Suppressor macrophage (primary cell): ENCODE measurements around the gene ZCCHC10.
"Not testable (repeated sequence)": the region's sequence is repeated elsewhere in the genome, so short reads cannot be mapped to it uniquely, and the experiment has no call there.

ENCODE experiments used
- DNase-seq, 4 experiments: peaks; one replicate each; pipeline ENCODE4 v3.0.0-alpha.2; 2020 to 2022

The ZCCHC10 gene

DNA sequence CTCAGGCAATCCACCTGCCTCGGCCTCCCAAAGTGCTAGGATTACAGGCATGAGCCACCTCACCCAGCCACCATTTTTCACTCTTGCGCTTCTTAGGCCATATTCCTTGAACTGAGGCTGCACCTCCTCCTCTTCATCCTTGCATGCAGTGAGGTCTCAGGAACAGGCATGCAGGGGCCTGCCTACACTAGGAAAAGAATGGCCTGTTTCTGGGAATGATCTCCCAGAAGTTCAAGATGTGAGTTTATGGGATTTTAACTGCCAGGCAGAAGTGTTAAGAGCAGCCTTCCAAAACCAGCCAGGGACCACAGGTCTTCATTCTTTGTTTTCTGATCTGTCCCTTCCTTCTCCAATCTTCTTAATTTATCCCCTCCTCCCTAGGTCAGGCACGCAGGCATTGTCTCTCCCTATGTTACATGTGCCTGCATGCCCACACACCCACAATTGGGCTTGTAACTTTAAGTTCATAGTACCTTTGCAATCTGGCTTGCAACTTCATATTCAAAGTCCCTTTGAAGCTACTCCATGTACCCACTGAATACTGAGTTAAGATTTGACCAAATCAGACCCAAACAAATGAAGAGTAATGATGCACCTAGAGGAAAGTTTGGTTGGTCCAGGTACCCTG, 14.9 kb upstream of the ZCCHC10 start:
- no peak for DNase-seq

DNA sequence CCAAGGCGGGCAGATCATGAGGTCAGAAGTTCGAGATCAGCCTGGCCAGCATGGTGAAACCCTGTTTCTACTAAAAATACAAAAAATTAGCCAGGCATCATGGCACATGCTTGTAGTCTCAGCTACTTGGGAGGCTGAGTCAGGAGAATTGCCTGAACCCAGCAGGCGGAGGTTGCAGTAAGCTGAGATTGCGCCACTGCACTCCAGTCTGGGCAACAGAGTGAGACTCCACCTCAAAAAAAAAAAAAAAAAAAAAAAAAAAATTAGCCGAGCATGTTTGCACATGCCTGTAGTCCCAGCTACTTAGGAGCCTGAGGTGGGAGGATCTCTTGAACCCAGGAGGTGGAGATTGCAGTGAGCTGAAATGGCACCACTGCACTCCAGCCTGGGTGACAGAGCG, 10.3 kb upstream of the ZCCHC10 start:
- DNase-seq: peak; percentile 22 to 67 (median 61)

DNA sequence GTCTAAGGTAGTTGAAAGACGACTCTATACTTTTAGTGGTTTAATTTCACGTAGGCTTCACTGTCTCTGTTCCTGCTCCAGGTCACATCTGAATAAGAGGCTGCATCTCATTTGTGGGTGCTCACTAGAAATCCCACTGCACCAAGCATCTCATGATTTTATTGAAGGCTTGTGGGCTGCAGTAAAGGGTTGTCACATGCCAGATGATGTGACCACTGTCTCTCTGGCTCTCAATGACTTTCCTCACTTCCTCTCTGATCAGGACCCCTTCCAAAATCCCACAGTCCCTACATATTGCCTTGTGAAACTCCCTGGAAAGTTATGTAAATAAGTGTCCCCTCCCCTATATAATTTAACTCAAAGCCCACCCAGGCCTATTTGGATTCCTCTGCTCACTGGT, 8.9 kb upstream of the ZCCHC10 start:
- peak; percentile 46 to 74 (median 62) for DNase-seq

DNA sequence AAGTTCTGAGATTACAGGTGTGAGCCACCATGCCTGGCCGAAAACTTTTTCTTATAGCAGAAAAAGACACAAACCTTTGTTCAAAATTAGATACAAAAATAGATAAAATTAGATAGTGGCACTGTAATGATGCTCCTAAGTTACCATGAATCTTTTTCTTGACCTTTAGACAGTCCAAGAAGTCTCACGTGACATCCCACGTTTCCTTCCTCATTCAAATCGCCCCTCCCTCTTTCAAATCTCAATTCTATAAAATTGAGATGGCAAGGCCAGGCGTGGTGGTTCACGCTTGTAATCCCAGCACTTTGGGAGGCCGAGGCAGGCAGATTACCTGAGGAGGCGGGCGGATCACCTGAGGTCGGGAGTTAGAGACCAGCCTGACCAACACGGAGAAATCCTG, 7.7 kb upstream of the ZCCHC10 start:
- peak in 3 of 4 experiments; percentile 42 to 58 (median 56) for DNase-seq

DNA sequence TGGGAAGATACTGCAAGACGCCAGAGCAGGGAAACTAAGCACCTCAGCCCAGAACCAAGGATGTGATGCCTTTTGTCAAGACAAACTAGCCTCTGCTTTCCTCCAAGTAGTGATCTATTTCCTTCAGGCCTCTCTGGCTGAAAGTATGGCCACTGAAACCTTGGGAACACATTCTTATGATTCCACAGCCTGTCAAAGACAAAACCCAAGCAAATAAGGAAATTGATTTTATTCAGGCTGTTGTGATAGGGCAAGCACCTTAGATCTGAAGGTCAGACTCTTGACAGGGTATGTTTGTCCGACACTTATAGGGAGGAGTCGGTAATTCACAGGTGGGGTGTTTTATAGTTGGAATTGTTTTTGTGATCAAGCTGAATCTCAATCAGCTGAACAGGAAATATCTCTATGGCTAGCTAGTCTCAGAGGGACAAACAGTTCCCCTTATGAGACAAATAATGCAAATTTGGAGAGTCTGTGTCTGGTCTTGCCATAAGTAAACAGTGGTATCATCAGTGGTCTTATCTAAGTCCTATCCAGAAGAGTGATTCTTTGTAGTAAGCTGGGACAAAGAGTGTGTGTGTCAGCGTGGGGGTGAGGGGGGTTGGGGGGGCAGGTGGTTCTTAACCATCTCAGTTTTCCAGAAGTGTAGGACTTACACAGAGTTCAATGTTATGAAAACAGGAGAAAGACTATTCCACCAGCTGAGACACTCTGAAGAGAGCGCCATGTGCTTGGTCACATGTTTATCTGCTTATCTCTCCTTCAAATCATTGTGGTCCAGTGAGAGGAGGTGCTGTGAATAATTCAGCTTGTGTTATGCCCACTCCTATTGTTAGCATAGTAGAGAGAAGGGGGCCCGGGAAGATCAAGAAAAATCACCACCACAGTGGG, 6.7 kb upstream of the ZCCHC10 start:
- no peak for DNase-seq

DNA sequence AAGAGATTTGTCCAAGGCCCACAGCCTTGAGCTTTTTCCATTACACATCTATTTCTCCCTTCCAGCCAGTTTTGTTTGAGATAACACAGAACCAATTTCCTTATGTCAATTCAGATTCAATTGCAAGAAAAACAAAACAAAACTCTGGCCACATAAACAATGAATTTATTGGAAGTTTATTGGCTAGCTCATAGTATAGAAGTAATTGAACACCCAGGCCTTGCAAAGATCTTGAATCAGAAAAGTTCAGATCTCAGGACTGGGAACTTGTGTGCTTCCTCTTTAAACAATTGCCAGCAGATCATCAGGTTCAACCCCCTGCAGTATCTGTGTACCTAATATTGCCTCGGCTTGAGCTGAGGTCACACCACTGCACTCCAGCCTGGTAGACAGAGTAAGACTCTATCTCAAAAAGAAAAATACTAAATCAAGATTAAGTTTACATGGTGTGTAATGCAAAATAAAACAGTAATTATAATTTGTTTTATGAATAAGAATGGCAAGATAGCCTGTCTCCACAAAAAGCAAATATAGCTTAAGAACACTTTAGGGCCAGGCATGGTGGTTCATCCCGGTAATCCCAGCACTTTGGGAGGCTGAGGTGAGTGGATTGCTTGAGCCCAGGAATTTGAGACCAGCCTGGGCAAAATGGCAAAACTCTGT, 4.1 kb upstream of the ZCCHC10 start:
- DNase-seq: peak in 1 of 4 experiments; percentile 19

DNA sequence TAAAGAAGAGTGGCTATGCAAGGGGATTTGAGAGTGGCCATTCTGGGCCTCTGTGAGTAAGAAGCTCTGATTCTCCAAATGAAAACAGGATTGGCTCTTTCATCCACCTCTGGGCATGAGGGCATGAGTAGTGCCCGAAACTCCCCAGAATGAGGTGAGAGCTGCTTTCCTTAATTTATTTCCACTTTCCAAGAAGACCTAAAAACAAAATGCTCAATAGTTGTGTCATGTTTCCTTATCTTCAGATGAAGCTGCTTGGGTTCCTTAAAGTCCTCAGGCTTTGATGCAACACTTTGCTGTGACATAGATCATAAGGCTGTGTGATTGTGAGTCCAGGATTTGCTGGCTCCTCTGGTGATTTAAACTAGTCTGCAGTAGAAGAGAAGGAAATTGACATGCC, 3.1 kb upstream of the ZCCHC10 start:
- DNase-seq: peak; percentile 32 to 78 (median 64)

DNA sequence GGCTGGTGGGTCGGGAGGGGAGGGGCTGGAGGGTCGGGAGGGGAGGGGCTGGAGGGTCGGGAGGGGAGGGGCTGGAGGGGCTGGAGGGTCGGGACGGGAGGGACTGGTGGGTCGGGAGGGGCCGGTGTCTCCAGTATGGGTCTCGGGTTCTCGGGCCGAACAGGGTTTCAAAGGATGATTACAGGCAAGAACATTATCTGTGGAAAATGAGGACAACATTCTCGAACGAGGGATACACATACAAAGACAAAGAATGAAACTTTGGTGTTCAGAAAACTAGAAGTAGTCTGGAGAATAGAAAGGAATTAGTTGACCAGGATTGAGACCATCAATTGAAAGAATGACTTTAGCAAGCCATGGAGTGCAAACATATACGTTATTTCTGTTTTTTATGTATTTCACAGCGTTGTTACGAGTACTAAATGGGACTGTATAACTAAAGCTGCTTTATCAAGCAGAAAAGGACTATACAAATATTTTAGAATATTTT, 360 bp upstream of the ZCCHC10 start:
- DNase-seq: no peak

DNA sequence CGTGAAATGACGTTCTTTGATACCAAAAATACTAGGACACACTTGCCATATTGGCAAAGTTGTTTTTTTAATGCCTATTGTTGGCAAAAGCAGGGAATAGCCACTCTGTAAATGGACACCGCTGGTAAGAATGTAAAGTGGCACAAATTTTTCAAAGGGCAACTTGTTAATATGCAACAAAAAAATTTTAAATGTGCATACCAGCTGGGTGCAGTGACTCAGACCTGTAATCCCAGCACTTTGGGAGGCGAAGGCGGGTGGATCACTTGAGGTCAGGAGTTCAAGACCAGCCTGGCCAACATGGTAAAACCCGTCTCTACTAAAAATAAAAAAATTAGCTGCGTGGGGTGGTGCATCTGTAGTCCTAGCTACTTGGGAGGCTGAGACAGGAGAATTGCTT, 6.9 kb downstream of the ZCCHC10 start:
- not testable (repeated sequence) for DNase-seq

DNA sequence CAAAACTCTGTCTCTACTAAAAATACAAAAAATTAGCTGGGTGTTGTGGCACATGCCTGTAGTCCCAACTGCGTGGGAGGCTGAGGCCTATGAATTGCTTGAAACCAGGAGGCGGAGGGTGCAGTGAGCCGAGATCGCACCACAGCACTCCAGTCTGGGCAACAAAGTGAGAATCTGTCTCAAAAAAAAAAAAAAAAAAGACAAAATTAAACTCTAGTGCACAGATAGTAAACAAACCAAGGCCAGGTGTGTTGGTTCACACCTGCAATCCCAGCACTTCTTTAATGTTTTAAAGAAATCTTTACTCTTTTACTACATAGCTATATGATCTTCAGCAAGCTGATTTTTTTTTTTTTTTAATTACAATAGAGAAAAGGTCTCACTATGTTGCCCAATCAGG, 8.4 kb downstream of the ZCCHC10 start:
- DNase-seq: no peak

DNA sequence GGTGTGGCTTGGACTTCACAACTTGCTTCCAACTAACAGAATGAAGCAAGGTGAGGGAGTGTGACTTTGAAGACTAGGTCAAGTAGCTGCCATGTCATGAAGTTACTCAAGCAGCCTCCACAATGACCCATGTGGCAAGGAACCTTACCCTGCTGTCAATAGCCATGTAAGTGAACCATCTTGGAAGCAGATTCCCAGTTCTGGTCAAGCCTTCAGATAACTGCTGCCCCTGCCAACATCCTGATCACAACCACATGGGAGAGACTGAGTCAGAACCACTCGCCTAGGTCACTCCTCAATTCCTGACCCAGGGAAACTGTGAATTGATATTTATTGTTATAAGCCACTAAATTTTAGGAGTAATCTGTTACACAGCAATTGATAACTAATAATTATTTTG, 10.9 kb downstream of the ZCCHC10 start:
- DNase-seq: no peak

DNA sequence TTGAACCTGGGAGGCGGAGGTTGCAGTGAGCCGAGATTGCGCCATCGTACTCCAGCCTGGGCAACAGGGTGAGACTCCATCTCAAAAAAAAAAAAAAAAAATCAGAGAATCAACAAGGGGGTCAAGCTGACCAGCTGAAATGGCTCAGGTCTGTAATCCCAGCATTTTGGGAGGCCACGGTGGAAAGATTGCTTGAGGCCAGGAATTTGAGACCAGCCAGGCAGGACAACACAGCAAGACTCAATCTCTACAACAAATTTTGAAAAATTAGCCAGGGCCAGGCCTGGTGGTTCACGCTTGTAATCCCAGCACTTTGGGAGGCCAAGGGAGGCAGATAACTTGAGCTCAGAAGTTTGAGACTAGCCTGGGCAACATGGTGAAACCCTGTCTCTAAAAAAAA, 17.9 kb downstream of the ZCCHC10 start:
- DNase-seq: not testable (repeated sequence)

DNA sequence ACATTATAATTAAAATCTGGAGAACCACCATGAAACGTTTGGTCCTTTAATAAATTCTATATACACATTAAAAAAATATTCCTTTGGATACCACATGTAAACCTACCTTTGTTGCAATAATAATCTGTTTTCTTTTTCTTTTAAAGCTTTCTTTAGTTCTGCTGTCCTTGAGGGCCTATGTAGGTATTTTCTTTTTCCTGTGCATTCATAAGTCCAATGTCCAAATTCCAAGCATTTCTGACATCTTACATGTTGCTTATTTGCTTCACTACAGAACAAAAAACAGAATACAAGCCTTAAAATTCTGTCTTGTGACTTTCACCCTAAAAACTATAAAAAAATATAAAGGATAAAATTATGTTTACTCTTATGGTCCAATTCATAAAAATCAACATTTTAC, 19.7 kb downstream of the ZCCHC10 start:
- no peak for DNase-seq

DNA sequence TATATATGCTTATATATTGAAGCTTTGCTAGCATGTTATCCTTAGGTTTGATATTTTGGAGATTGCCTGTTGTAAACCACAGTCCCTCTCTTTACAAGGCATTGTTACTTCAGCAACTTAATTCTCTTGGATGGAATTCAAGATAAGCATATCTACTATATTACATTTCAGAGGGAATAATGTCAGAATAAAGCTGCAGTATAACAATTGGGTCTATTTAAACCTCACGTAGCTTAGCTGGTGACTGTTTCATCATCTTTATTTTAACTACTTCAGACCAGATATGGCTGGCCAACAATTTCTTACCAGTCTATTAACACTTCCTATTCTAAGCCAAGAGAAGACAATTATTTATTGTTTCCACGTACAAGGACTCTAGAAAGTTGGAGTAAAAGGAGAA, 27.1 kb downstream of the ZCCHC10 start:
- no peak for DNase-seq

DNA sequence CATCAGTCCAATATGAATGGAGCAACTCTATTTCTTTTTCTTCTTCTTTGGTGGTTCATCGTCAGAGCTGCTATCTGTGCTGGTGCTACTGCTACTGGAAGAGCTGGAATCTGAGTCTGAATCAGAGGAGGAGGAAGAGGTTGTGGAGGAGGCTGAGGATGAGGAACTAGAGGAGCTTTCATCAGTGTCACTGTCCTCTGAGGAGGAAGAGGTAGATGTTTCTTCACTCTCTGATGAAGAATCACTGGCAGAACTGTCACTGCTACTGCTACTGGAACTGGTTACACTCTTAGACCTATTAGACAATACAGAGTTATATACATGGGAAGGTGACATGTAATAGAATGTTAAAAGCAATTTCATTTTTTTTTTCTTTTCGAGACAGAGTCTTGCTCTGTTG, 27.8 kb downstream of the ZCCHC10 start:
- DNase-seq: peak; percentile 30 to 73 (median 62)

DNA sequence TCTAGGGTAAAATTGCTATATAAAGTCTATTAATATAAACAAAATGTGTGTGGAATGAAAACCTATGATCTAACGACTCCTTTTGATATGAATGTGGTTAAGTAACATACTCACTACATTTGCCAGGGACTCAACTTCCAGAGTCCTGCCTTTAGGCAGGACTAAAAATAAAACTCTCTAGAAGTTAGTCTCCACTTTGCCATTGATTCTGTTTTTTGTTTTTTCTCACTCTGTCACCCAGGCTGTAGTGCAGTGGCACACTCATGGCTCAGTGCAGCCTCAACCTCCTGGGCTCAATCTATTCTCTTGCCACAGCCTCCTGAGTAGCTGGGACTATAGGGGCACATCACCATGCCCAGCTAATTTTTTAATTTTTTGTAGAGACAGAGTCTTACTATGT, 30.0 kb downstream of the ZCCHC10 start:
- DNase-seq: no peak

DNA sequence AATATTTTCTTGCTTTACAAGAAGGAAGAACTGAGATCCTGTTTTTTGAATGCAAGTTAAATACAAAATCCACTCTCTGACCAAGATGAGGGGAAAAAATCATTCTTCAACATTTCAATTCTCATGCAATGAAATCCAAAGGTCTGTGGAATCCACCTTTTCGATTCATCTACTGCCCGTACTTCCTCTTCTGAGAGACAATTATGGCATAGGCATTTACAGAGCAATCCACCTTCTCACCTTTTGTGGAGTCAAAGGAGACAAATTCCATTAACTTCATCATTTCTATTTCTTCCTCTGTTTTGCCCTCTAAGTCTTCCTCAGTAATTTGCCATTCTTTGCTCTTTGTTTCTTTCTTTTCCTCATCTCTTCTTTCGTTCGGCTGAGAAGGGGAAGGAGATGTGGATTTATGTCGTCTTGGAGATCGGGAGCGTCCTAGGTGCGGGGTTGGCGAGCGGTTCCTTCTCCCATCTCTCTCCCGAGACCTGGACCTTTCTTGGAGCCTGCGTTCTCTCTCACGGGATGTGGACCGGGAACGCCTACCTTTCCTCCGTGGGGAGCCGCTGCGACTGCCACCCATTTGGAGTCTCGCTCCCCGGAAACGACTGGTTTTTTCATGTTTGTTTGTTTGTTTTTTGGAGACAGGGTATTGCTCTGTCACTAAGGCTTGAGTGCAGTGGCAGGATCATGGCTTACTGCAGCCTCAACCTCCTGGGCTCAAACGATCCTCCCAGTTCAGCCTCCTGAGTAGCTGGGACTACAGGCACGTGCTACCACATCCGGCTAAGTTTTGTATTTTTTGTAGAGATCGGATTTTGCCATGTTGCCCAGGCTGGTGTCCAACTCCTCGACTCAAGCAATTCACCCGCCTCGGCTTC, 38.6 kb downstream of the ZCCHC10 start:
- no peak for DNase-seq

DNA sequence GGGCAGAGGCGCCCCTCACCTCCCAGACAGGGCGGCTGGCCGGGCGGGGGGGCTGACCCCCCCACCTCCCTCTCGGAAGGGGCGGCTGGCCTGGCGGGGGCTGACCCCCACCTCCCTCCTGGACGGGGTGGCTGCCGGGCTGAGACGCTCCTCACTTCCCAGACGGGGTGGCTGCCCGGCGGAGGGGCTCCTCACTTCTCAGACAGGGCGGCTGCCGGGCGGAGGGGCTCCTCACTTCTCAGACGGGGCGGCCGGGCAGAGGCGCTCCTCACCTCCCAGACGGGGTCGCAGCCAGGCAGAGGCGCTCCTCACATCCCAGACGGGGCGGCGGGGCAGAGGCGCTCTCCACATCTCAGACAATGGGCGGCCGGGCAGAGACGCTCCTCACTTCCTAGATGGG, 43.4 kb downstream of the ZCCHC10 start:
- not testable (repeated sequence) for DNase-seq

DNA sequence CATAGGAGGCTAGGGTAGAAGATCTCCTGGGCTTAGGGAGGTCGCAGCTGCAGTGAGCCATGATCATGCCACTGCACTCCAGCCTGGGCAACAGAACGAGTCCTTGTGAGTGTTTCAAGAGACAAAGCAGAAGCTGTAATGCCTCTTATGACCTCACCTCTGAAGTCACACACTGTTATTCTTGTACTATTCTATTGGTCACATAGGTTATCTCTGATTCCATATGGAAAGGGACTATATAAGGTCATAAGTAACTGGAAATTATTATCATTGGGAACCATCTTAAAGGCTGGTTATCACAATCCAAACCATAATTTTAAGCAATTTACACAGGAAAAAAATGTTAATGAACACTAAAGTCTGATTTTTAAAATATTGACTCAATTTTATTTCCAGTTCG, 45.1 kb downstream of the ZCCHC10 start:
- DNase-seq: peak in 2 of 4 experiments; percentile 17 to 32

DNA sequence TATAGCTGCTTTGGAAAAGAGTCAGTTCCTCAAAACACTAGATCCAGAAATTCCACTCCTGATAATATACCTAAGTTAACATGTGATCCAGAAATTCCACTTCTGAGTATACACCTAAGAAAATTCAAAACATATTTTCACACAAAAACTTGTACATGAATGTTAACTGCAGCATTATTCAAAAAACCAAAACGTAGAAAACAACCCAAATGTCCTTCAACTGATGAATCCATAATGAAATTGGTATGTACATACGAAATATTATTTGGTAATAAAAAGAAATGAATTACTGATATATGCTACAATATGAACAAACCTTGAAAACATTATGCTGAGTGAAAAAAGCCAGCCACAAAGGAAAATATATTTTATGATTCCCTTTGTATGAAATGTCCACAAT, 46.4 kb downstream of the ZCCHC10 start:
- no peak for DNase-seq

DNA sequence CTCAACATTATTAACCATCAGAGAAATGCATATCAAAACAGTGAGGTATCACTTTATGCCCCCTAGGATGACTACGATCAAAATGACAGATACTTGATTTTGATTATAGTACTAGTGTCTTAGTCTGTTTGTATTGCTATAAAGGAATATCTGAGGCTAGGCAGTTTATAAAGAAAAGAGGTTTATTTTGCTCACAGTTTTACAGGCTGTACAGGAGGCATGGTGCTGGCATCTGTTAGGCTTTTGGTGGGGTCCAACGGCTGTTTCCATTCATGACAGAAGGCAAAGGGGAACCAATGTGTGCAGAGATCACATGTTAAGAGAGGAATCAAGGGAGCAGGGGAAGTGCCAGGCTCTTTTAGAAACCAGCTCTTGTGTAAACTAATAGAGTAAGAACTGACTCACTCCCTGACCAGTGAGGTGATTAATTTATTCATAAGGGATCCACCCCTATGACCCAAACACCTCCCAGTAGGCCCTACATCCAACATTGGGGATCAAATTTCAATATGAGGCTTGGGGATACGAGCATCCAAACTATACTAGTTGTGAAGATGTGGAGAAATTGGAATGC, 46.9 kb downstream of the ZCCHC10 start:
- DNase-seq: peak; percentile 76 to 91 (median 84)

DNA sequence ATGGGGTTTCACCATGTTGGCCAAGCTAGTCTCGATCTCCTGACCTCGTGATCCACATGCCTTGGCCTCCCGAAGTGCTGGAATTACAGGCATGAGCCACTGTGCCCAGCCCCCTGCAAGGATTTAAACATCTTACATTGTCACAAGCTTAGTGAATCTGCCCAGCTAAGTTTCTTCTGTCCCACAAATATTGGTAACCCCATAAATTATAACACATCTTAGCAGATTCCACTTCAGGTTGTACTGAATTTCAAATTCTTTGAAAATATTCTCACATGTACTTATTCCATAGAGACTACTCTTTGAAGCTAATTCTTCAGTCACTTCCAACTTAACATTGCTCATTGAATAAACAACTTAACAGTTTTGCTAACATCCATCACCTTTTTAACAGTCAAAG, 49.5 kb downstream of the ZCCHC10 start:
- DNase-seq: no peak
